Measurements from ENCODE around the gene PIAS4. TPM values are rescaled to one million over a fixed set of nuclear protein-coding genes. Genes with fewer than 3 reads are reported as not detected.

PIAS4 gene
- total RNA-seq, 1 donor = 21.4 TPM

DNA sequence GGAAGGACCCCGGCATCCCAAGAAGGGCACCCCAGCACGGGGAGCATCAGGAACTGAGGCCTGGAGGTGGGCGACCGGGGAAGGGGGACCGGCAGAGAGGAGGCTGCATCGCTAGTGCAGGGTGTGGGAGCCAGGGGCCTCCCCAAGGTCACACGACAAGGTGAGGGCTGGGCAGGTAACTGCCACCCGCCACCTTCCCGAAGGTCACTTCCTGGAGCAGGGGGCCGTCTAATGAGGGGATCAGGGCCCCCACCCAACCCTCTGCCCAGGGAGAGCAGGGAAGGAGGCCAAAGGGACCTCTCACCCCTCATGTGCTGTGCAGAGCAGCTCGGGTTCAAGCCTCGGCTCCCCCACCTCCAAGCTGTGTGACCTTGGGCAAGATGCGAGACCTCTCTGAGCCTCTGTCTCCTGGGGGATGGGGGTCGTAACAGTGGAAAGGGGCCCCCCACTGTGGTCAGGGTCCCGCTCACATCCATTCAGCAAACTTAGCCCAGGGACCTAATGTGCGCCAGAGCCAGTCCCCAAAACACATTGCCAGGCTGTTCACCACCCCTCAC is 53.2 kb downstream of the PIAS4 start:
- Histone ChIP-seq H3K27me3 (ENCODE audit: insufficient read depth, low read length) (no peaks in the 10 kb centered on the region), H3K4me2 (ENCODE audit: insufficient read depth, low read length) (peak overlapping the region; percentile 58), H3K9me3 (ENCODE audit: low read depth, low read length) (no peaks in the 10 kb centered on the region), H3K79me2 (ENCODE audit: insufficient read depth, low read length) (peaks cover 94% of the 10 kb centered on the region), H4K20me1 (ENCODE audit: insufficient read depth, low read length) (peaks cover 61% of the 10 kb centered on the region), H2AFZ (ENCODE audit: low read length) (no peak overlapping the region), H3K36me3 (ENCODE audit: insufficient read depth, low read length) (peaks cover 22% of the 10 kb centered on the region), H3K4me3 (ENCODE audit: insufficient read depth, low read length) (peak overlapping the region; percentile 51), H3K4me1 (ENCODE audit: insufficient read depth, low read length) (peaks cover 58% of the 10 kb centered on the region), H3K27ac (ENCODE audit: low read depth, low read length) (peak overlapping the region; percentile 82)
- DNase-seq (ENCODE audit: insufficient read length, low spot score, missing footprints) = peak; percentile 87
- TF ChIP-seq, protein P1, sequence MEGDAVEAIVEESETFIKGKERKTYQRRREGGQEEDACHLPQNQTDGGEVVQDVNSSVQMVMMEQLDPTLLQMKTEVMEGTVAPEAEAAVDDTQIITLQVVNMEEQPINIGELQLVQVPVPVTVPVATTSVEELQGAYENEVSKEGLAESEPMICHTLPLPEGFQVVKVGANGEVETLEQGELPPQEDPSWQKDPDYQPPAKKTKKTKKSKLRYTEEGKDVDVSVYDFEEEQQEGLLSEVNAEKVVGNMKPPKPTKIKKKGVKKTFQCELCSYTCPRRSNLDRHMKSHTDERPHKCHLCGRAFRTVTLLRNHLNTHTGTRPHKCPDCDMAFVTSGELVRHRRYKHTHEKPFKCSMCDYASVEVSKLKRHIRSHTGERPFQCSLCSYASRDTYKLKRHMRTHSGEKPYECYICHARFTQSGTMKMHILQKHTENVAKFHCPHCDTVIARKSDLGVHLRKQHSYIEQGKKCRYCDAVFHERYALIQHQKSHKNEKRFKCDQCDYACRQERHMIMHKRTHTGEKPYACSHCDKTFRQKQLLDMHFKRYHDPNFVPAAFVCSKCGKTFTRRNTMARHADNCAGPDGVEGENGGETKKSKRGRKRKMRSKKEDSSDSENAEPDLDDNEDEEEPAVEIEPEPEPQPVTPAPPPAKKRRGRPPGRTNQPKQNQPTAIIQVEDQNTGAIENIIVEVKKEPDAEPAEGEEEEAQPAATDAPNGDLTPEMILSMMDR (IDR thresholded peaks at IDR 0.05; ENCODE audit: extremely low read depth, low read depth, low read length) = no peak

DNA sequence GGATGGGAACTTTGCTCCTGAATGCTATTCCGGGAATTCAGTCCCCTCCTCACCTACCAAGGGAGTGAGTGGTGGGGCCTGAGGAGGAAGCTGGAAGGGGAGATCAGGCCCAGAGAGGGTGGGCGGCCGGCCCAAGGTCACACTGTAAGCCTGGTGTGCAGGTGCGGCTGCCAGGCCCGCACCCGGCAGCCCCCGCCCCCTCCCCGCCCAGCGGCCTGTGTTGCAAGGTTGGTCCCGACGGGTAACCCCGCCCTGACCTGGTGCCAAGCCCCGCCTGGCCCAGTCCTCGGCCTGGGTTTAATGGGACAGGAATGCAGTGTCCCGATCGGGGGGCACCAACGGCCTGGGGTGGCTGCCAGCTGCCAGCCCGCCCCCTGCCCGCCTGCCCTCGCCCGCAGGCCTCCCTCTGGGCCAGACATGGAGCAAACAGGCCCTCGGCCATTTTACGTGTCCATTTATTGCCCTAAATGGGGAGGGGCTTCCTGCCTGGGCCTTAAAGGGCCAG is 53.7 kb downstream of the PIAS4 start:
- TF ChIP-seq, protein P1 (IDR thresholded peaks at IDR 0.05; ENCODE audit: extremely low read depth, low read depth, low read length) = no peak
- Histone ChIP-seq H3K27me3 (ENCODE audit: insufficient read depth, low read length) (no peaks in the 10 kb centered on the region), H3K36me3 (ENCODE audit: insufficient read depth, low read length) (peaks cover 16% of the 10 kb centered on the region), H3K27ac (ENCODE audit: low read depth, low read length) (peak overlapping the region; percentile 82), H3K79me2 (ENCODE audit: insufficient read depth, low read length) (peaks cover 91% of the 10 kb centered on the region), H4K20me1 (ENCODE audit: insufficient read depth, low read length) (peaks cover 56% of the 10 kb centered on the region), H3K4me1 (ENCODE audit: insufficient read depth, low read length) (peaks cover 58% of the 10 kb centered on the region), H3K4me2 (ENCODE audit: insufficient read depth, low read length) (peak overlapping the region; percentile 58), H3K4me3 (ENCODE audit: insufficient read depth, low read length) (peak overlapping the region; percentile 51), H3K9me3 (ENCODE audit: low read depth, low read length) (no peaks in the 10 kb centered on the region), H2AFZ (ENCODE audit: low read length) (no peak overlapping the region)
- peak; percentile 97 for DNase-seq (ENCODE audit: insufficient read length, low spot score, missing footprints)

DNA sequence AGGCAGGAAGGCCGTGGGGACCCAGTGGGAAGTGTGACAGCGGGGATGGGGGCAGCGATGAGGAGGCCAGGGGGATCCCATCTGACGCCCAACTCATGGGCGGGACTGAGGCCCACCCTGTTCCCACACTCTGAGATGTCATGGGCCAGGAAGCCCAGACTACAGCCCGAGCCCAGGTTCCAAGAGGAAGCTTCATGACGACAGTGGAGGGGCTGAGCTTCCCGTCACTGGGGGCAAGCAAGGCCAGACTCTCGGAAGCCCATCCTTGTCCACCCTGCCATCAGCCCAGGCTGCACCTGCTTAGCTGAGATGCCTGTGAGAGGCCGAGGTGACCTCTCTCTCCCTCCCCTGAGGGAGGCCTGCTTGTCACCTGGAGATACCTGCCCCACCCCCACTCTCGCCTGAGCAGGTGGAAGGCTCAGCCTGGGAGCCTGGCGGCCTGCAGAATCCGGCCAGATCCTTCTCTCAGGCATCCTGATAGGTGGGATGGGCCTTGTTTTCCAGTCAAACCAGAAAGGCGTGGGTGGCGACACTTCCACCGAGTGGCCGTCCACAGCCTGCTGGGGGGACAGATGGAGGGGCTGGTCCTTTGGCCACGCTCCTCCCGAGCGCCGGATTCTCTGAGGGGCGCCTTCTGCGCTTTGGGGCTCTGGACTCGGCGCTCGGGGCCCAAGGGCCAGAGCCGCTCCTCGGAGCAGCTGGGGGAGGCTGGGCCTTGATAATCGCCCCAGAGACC is 54.3 kb downstream of the PIAS4 start:
- no peak for DNase-seq (ENCODE audit: insufficient read length, low spot score, missing footprints)
- Histone ChIP-seq H3K27ac (ENCODE audit: low read depth, low read length) (peak overlapping the region; percentile 53), H3K36me3 (ENCODE audit: insufficient read depth, low read length) (peaks cover 15% of the 10 kb centered on the region), H3K4me2 (ENCODE audit: insufficient read depth, low read length) (peak overlapping the region; percentile 58), H3K9me3 (ENCODE audit: low read depth, low read length) (no peaks in the 10 kb centered on the region), H3K4me1 (ENCODE audit: insufficient read depth, low read length) (peaks cover 58% of the 10 kb centered on the region), H4K20me1 (ENCODE audit: insufficient read depth, low read length) (peaks cover 55% of the 10 kb centered on the region), H3K4me3 (ENCODE audit: insufficient read depth, low read length) (peak overlapping the region; percentile 51), H2AFZ (ENCODE audit: low read length) (no peak overlapping the region), H3K27me3 (ENCODE audit: insufficient read depth, low read length) (no peaks in the 10 kb centered on the region), H3K79me2 (ENCODE audit: insufficient read depth, low read length) (peaks cover 86% of the 10 kb centered on the region)
- TF ChIP-seq, protein P1 (IDR thresholded peaks at IDR 0.05; ENCODE audit: extremely low read depth, low read depth, low read length) = no peak

Measured in osteoblast (primary cell).